Measurements from ENCODE around the gene RFC1.

- TF ChIP-seq, protein P1, sequence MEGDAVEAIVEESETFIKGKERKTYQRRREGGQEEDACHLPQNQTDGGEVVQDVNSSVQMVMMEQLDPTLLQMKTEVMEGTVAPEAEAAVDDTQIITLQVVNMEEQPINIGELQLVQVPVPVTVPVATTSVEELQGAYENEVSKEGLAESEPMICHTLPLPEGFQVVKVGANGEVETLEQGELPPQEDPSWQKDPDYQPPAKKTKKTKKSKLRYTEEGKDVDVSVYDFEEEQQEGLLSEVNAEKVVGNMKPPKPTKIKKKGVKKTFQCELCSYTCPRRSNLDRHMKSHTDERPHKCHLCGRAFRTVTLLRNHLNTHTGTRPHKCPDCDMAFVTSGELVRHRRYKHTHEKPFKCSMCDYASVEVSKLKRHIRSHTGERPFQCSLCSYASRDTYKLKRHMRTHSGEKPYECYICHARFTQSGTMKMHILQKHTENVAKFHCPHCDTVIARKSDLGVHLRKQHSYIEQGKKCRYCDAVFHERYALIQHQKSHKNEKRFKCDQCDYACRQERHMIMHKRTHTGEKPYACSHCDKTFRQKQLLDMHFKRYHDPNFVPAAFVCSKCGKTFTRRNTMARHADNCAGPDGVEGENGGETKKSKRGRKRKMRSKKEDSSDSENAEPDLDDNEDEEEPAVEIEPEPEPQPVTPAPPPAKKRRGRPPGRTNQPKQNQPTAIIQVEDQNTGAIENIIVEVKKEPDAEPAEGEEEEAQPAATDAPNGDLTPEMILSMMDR (IDR thresholded peaks at IDR 0.05; ENCODE audit: extremely low read depth in 1 of 2, insufficient read depth in 1 of 2, low read depth in 1 of 2, low read length in 2 of 2): no peak
- TF ChIP-seq POLR2AphosphoS5 (IDR thresholded peaks at IDR 0.05; ENCODE audit: insufficient read depth, low read depth, low read length) (no peak), EZH2 (IDR thresholded peaks at IDR 0.05; ENCODE audit: borderline replicate concordance, low read depth, low read length, severe bottlenecking) (no peak), MYC (IDR thresholded peaks at IDR 0.05; ENCODE audit: low read depth, low read length) (no peak)
- TF ChIP-seq, protein P2, sequence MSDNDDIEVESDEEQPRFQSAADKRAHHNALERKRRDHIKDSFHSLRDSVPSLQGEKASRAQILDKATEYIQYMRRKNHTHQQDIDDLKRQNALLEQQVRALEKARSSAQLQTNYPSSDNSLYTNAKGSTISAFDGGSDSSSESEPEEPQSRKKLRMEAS (IDR thresholded peaks at IDR 0.05; ENCODE audit: insufficient read depth, insufficient read length): no peak
Measured at GRCh38 chr4:39349326-39349725, 16.8 kb downstream of the RFC1 start.

Measured in endothelial cell of umbilical vein (primary cell).